Measurements from ENCODE around the gene TFAP2B. TPM values are rescaled to one million over a fixed set of nuclear protein-coding genes. Genes with fewer than 3 reads are reported as not detected.

TFAP2B gene
- total and polyA plus RNA-seq, 7 donors: not detected

DNA sequence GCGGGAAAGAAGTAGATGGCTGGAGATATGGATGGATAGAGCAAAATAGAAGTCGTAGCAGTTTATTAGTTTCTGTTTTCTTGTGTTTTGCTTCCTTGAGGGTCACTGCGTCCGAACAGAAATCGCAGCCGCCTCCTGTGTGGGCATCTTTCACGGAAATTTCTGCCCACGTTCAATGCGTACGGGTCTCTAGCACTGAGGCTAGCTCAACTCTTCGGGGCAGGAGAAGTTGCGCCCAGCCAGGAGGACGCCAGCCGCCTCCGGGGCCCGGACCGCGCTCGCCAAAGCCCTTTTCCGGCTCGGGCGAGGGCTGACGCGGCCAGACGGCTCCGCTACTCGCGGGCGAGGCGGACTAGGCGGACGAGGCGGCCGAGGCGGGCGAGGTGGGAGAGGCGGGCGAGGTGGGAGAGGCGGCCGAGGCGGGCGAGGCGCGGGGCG, 814 bp downstream of the TFAP2B start:
- TF ChIP-seq, protein P1, sequence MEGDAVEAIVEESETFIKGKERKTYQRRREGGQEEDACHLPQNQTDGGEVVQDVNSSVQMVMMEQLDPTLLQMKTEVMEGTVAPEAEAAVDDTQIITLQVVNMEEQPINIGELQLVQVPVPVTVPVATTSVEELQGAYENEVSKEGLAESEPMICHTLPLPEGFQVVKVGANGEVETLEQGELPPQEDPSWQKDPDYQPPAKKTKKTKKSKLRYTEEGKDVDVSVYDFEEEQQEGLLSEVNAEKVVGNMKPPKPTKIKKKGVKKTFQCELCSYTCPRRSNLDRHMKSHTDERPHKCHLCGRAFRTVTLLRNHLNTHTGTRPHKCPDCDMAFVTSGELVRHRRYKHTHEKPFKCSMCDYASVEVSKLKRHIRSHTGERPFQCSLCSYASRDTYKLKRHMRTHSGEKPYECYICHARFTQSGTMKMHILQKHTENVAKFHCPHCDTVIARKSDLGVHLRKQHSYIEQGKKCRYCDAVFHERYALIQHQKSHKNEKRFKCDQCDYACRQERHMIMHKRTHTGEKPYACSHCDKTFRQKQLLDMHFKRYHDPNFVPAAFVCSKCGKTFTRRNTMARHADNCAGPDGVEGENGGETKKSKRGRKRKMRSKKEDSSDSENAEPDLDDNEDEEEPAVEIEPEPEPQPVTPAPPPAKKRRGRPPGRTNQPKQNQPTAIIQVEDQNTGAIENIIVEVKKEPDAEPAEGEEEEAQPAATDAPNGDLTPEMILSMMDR (IDR thresholded peaks at IDR 0.05): no peak

DNA sequence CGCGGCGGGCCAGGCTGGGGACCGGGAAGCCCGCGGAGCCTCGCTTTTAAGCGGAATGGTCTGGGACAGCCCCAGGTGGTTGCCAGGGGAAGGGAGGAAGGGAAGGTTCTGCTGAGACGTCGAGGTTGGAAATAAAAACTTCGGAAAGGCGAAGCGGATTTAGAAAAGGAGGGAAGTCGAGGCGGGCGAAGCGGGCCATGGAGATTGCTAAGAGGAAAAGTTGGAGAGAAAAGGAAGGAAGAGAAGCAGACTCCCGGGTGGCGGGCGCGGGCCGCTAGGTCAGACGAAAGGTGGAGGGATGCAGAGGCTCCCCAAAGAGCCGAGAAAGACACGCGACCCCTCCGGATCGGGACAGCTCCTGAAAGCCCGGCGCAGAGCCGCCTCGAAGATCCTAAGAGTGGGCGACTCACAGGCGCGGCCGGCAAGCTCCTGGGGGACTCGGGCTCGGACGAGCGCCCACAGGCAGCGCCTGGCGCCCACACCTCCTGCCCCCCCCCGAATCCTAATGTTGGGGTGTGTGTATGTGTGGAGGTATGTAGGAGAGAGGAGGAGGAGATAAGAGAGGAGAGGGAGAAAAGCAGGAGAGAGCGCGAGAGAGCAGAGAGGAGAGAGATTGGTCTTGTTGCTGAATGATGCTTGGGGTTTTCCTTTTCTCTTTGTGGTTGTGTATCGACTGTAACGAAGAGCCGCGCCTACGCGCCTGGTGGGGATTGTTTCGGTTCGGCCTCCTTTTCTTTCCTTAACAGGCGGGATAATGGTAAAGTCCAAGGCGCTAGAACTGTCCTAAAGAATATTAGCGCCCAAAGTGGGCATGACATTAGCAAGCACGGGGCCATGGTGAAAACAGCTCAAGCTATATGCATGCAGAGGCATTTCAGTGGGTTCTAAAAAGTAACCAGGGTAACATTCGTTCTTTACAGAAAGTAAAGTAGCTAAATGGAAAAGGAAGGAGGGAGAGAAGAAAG, 1.5 kb downstream of the TFAP2B start:
- TF ChIP-seq, protein P1 (IDR thresholded peaks at IDR 0.05): no peak
- Histone ChIP-seq H3K27ac (no peak overlapping the region), H3K36me3 (ENCODE audit: insufficient read depth in 1 of 2, low read depth in 1 of 2) (no peaks in the 10 kb centered on the region), H3K4me3 (peak overlapping the region; percentile 30), H3K4me1 (peaks cover 4% of the 10 kb centered on the region), H3K27me3 (ENCODE audit: insufficient read depth in 3 of 3, low read length in 2 of 3) (peaks cover 8 to 100% (median 28%) of the 10 kb centered on the region in 3 donors), H3K9me3 (no peaks in the 10 kb centered on the region)
- 2 to 3% (median 2%) methylated on average over 57 to 58 of the region's 58 CpGs for WGBS, 3 donors
- intact Hi-C loops (cut with DNase I): loop anchor here (5.0 to 10.0 kb wide), 5 partner anchors 535 to 1205 kb away; no protein-coding TSS in a partner anchor
- DNase-seq: no peak
- no peak for ATAC-seq

More for the DNA sequence above, 814 bp downstream of the TFAP2B start:
- Histone ChIP-seq H3K27ac (no peak overlapping the region), H3K4me1 (peaks cover 4% of the 10 kb centered on the region), H3K9me3 (no peaks in the 10 kb centered on the region), H3K27me3 (ENCODE audit: insufficient read depth in 3 of 3, low read length in 2 of 3) (peaks cover 11 to 100% (median 27%) of the 10 kb centered on the region in 3 donors), H3K4me3 (peak overlapping the region; percentile 30), H3K36me3 (ENCODE audit: insufficient read depth in 1 of 2, low read depth in 1 of 2) (no peaks in the 10 kb centered on the region)
- intact Hi-C loops (cut with DNase I): loop anchor here (5.0 to 10.0 kb wide), 4 partner anchors 535 to 1203 kb away; no protein-coding TSS in a partner anchor
- no peak for DNase-seq
- no peak for ATAC-seq
- WGBS, 3 donors: 1 to 2% (median 1%) methylated on average over 42 to 45 of the region's 45 CpGs

DNA sequence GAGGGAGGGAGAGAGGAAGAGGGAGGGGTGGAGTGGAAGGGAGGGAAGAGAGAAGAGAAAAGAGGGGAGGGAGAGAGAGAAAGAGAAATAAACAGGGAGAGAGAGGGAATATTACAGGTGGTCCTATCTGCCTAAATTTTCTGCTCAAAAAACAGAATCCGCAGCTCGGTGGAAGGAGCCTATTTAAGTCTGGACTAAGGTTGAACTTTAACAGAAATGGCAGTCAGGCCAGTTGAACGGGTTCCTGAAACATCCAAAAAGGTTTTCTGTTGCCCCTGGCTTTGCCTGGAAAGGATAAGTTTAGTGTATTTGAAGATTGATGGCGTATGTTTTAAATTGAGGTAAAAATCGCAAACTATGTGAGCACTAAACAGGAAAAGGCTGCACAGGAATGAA, 2.2 kb downstream of the TFAP2B start:
- TF ChIP-seq, protein P1 (IDR thresholded peaks at IDR 0.05): no peak
- peaks cover 4% of the 10 kb centered on the region for H3K4me1 ChIP-seq
- no peaks in the 10 kb centered on the region for H3K36me3 ChIP-seq (ENCODE audit: insufficient read depth in 1 of 2, low read depth in 1 of 2)
- no peak overlapping the region for H3K4me3 ChIP-seq
- intact Hi-C loops (cut with DNase I): loop anchor here in 1 of 2 donors (10.0 kb wide), 1 partner anchor 1204 kb away; no protein-coding TSS in a partner anchor
- H3K27ac ChIP-seq: no peak overlapping the region
- ATAC-seq (no peak), DNase-seq (no peak)
- WGBS, 3 donors: 13 to 23% (median 21%) methylated on average over 5 of the region's 5 CpGs
- H3K27me3 ChIP-seq (ENCODE audit: insufficient read depth in 3 of 3, low read length in 2 of 3): peaks cover 2 to 100% (median 30%) of the 10 kb centered on the region in 3 donors
- H3K9me3 ChIP-seq: no peaks in the 10 kb centered on the region

DNA sequence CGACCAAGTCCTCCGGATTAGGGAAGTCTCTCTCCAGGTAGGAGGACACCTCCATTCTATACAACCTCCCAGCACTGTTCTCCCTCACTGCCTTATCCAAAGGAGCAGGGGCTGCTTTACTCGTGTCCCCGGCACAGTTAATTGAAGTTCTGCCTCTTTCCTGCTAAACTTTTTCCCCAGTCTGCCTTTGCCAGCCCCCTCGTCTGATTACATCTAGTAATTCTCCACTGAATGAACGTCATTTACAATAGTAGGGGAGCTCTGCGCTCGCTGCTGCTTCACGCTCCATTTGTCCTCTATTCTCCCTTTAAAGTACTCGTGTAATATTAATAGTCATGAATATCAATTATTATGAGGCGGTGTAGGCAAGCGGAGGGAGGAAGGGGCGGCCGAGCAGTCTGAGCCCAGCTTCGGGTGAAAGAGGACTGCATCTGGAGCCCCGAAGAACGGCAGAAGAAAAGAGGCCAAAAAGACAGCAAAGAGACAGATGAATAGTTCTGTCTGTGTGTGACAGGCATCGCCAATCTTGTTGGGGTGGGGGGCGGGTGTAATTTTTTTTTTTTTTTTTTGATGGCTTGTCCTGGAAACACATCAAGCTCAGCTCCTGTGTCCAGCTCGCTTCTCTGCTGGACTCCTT, 2.9 kb downstream of the TFAP2B start:
- no peaks in the 10 kb centered on the region for H3K36me3 ChIP-seq (ENCODE audit: insufficient read depth in 1 of 2, low read depth in 1 of 2)
- no peaks in the 10 kb centered on the region for H3K9me3 ChIP-seq
- ATAC-seq: no peak
- no peak for DNase-seq
- H3K27me3 ChIP-seq (ENCODE audit: insufficient read depth in 3 of 3, low read length in 2 of 3): peaks cover 2 to 100% (median 36%) of the 10 kb centered on the region in 3 donors
- TF ChIP-seq, protein P1 (IDR thresholded peaks at IDR 0.05): no peak
- no peak overlapping the region for H3K4me3 ChIP-seq
- WGBS, 3 donors: 6% methylated on average over 20 of the region's 20 CpGs
- H3K4me1 ChIP-seq: peaks cover 4% of the 10 kb centered on the region
- no peak overlapping the region for H3K27ac ChIP-seq
- intact Hi-C loops (cut with DNase I): loop anchor here in 1 of 2 donors (10.0 kb wide), 1 partner anchor 1203 kb away; no protein-coding TSS in a partner anchor

All from psoas muscle (tissue), 8 donors.